ENCODE measurements around the gene AP2A2.
"Not testable (repeated sequence)": the region's sequence is repeated elsewhere in the genome, so short reads cannot be mapped to it uniquely, and the experiment has no call there.

AP2A2 gene

GRCh38 chr11:1012740-1013630, 87.3 kb downstream of the AP2A2 start:
- DNase-seq (ENCODE audit: low read depth in 1 of 2, low spot score in 1 of 2): no peak

GRCh38 chr11:1013631-1013935, 87.9 kb downstream of the AP2A2 start:
- no peak for DNase-seq (ENCODE audit: low read depth in 1 of 2, low spot score in 1 of 2)

GRCh38 chr11:1014276-1014675, 88.6 kb downstream of the AP2A2 start:
- DNase-seq (ENCODE audit: low read depth in 1 of 2, low spot score in 1 of 2): no peak

GRCh38 chr11:1015064-1015463, 89.4 kb downstream of the AP2A2 start:
- DNase-seq (ENCODE audit: low read depth in 1 of 2, low spot score in 1 of 2): no peak

- no peak for DNase-seq (ENCODE audit: low read depth in 1 of 2, low spot score in 1 of 2)
Measured at GRCh38 chr11:1015826-1016545, 90.3 kb downstream of the AP2A2 start.

- not testable (repeated sequence) for DNase-seq (ENCODE audit: low read depth in 1 of 2, low spot score in 1 of 2)
Measured at GRCh38 chr11:1016610-1017126, 91.0 kb downstream of the AP2A2 start.

GRCh38 chr11:1017269-1018005, 91.8 kb downstream of the AP2A2 start:
- no peak for DNase-seq (ENCODE audit: low read depth in 1 of 2, low spot score in 1 of 2)

GRCh38 chr11:1018091-1018490, 92.4 kb downstream of the AP2A2 start:
- no peak for DNase-seq (ENCODE audit: low read depth in 1 of 2, low spot score in 1 of 2)

GRCh38 chr11:1019321-1019910, 93.7 kb downstream of the AP2A2 start:
- DNase-seq (ENCODE audit: low read depth in 1 of 2, low spot score in 1 of 2): no peak

- no peak for DNase-seq (ENCODE audit: low read depth in 1 of 2, low spot score in 1 of 2)
Measured at GRCh38 chr11:1020211-1020905, 94.7 kb downstream of the AP2A2 start.

- DNase-seq (ENCODE audit: low read depth in 1 of 2, low spot score in 1 of 2): no peak
Measured at GRCh38 chr11:1022411-1022810, 96.7 kb downstream of the AP2A2 start.

- no peak for DNase-seq (ENCODE audit: low read depth in 1 of 2, low spot score in 1 of 2)
Measured at GRCh38 chr11:1022908-1023810, 97.5 kb downstream of the AP2A2 start.

GRCh38 chr11:1023811-1024596, 98.3 kb downstream of the AP2A2 start:
- DNase-seq (ENCODE audit: low read depth in 1 of 2, low spot score in 1 of 2): no peak

- DNase-seq (ENCODE audit: low read depth in 1 of 2, low spot score in 1 of 2): no peak
Measured at GRCh38 chr11:1024597-1025409, 99.1 kb downstream of the AP2A2 start.

GRCh38 chr11:1025410-1026162, 99.9 kb downstream of the AP2A2 start:
- no peak for DNase-seq (ENCODE audit: low read depth in 1 of 2, low spot score in 1 of 2)

GRCh38 chr11:1026163-1026450, 100.4 kb downstream of the AP2A2 start:
- DNase-seq (ENCODE audit: low read depth in 1 of 2, low spot score in 1 of 2): no peak

- DNase-seq (ENCODE audit: low read depth in 1 of 2, low spot score in 1 of 2): no peak
Measured at GRCh38 chr11:1026641-1027482, 101.2 kb downstream of the AP2A2 start.
